Fibroblast of mammary gland (primary cell): ENCODE data around the gene MSLN.
"Not testable (repeated sequence)": the region's sequence is repeated elsewhere in the genome, so short reads cannot be mapped to it uniquely, and the experiment has no call there.

Experiments used
- DNase-seq: peaks from one replicate; pipeline ENCODE4 v3.0.0-alpha.2; 2010; ENCODE audit warnings: low read depth
- H3K4me3 ChIP-seq: 2 replicates; pipeline ENCODE4 v1.5.1; 2011; ENCODE audit warnings: low read depth, mild to moderate bottlenecking, low read length, moderate library complexity; ENCODE audit not compliant: control insufficient read depth
- TF ChIP-seq, protein P1 (sequence below): conservative IDR thresholded peaks from 2 replicates; pipeline ENCODE4 v1.5.1; 2011; ENCODE audit warnings: low read depth, low read length, inconsistent platforms; ENCODE audit not compliant: control insufficient read depth, insufficient read depth

Gene MSLN

GRCh38 chr16:739560-740458, 20.7 kb upstream of the MSLN start:
- no peak for DNase-seq
- TF ChIP-seq, protein P1, sequence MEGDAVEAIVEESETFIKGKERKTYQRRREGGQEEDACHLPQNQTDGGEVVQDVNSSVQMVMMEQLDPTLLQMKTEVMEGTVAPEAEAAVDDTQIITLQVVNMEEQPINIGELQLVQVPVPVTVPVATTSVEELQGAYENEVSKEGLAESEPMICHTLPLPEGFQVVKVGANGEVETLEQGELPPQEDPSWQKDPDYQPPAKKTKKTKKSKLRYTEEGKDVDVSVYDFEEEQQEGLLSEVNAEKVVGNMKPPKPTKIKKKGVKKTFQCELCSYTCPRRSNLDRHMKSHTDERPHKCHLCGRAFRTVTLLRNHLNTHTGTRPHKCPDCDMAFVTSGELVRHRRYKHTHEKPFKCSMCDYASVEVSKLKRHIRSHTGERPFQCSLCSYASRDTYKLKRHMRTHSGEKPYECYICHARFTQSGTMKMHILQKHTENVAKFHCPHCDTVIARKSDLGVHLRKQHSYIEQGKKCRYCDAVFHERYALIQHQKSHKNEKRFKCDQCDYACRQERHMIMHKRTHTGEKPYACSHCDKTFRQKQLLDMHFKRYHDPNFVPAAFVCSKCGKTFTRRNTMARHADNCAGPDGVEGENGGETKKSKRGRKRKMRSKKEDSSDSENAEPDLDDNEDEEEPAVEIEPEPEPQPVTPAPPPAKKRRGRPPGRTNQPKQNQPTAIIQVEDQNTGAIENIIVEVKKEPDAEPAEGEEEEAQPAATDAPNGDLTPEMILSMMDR, result no peak
- peak overlapping the region; percentile 63 for H3K4me3 ChIP-seq

GRCh38 chr16:740459-740763, 20.1 kb upstream of the MSLN start:
- TF ChIP-seq, protein P1, result no peak
- peak overlapping the region; percentile 63 for H3K4me3 ChIP-seq
- DNase-seq, result no peak

DNA sequence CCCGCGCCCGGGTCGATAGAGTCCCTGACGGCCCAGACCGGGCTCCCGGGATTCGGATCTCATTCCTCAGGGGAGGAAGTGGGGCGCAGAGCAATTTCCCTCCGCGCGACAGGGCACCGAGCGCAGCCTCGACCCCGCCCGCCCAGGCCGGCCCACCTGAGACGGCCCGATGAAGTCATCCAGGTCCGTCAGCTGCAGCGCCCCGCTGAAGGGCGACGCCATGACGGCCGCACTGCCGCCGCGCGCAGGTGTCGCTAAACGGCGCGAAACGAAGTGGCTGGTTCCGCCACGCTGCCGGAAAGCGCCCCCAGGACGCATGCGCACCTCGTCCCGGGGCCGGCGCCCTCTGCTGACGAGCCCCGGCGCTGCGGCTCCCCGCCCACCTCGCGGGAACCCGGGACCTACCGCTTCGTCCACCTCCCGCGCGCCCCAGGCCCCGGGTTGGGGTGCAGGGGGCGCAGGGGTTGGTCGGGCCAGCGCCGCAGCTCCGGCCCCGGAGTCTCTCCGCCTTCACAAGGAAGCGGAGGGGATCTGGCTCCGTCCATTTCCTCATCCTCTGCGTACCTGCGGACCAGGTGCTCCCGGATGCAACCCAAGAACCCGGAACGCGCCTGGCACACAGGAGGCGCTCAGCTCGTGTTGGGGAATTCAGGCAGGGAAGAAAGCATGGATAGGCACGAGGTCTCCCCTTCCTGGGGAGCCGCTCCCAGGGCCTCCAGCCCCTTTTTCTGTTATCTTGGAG, 19.6 kb upstream of the MSLN start, which contains the start of gene CIAO3:
CIAO3 (minus strand) TSS at position 234 of the 742 bp plus-strand sequence; CDS start at position 222, 12 bp downstream.
- peak within 1 kb of the TSS; percentile 63 for H3K4me3 ChIP-seq
- DNase-seq, result peak; percentile 85
- TF ChIP-seq, protein P1, result no peak

- TF ChIP-seq, protein P1, result no peak
- no peak overlapping the region for H3K4me3 ChIP-seq
- DNase-seq, result no peak
These were observed 18.4 kb upstream of the MSLN start for GRCh38 chr16:741986-742629.

- H3K4me3 ChIP-seq, DNase-seq: not testable (repeated sequence)
These were observed 17.6 kb upstream of the MSLN start for GRCh38 chr16:742894-743293.

- no peak overlapping the region for H3K4me3 ChIP-seq
- TF ChIP-seq, protein P1, result no peak
- no peak for DNase-seq
These were observed 16.6 kb upstream of the MSLN start for GRCh38 chr16:743794-744500.
